Mesenchymal stem cell (in vitro differentiated cells and primary cell): Measurements from ENCODE around the gene ZNF200.

Source experiments
- DNase-seq: peaks from one replicate; pipeline ENCODE4 v3.0.0-alpha.2; 2013
- H2AFZ ChIP-seq: one replicate; pipeline ENCODE4 v1.6.1; 2013; ENCODE audit warnings: low read depth, mild to moderate bottlenecking, control low read depth, inconsistent platforms, low read length, moderate library complexity
- H2AK5ac ChIP-seq: 2 replicates; pipeline ENCODE4 v1.6.1; 2013; ENCODE audit warnings: low read length, moderate library complexity, mild to moderate bottlenecking, inconsistent platforms; ENCODE audit not compliant: severe bottlenecking
- H2BK120ac ChIP-seq: one replicate; pipeline ENCODE4 v1.6.1; 2013; ENCODE audit warnings: low read depth, mild to moderate bottlenecking, inconsistent platforms, low read length, moderate library complexity
- H2BK12ac ChIP-seq, 2 experiments: one replicate each; pipeline ENCODE4 v1.6.1; 2013; ENCODE audit warnings: inconsistent platforms in 2 of 2, low read length in 2 of 2, mild to moderate bottlenecking in 2 of 2, moderate library complexity in 2 of 2, control low read depth in 1 of 2
- H2BK15ac ChIP-seq: one replicate; pipeline ENCODE4 v1.6.1; 2013; ENCODE audit warnings: mild to moderate bottlenecking, low read depth, inconsistent platforms; ENCODE audit not compliant: poor library complexity, severe bottlenecking
- H2BK5ac ChIP-seq: 2 replicates; pipeline ENCODE4 v1.6.1; 2013; ENCODE audit warnings: low read depth, mild to moderate bottlenecking, low read length, control low read depth, inconsistent platforms; ENCODE audit not compliant: poor library complexity, severe bottlenecking
- H3K14ac ChIP-seq, 2 experiments: one replicate each; pipeline ENCODE4 v1.6.1; 2013; ENCODE audit warnings: inconsistent platforms in 2 of 2, low read length in 2 of 2, control low read depth in 1 of 2, mild to moderate bottlenecking in 1 of 2, moderate library complexity in 1 of 2
- H3K18ac ChIP-seq, 2 experiments: one replicate each; pipeline ENCODE4 v1.6.1; 2013; ENCODE audit warnings: inconsistent platforms in 2 of 2, low read length in 2 of 2, control low read depth in 1 of 2, low read depth in 1 of 2, mild to moderate bottlenecking in 1 of 2
- H3K23ac ChIP-seq, 2 experiments: one replicate each; pipeline ENCODE4 v1.6.1; 2013; ENCODE audit warnings: inconsistent platforms in 2 of 2, low read length in 2 of 2, mild to moderate bottlenecking in 2 of 2, moderate library complexity in 2 of 2, control low read depth in 1 of 2
- H3K27ac ChIP-seq: 2 replicates; pipeline ENCODE4 v1.5.1; 2013; ENCODE audit warnings: mild to moderate bottlenecking, moderate library complexity, low read length, control low read depth, inconsistent platforms; ENCODE audit not compliant: poor library complexity, severe bottlenecking
- H3K27me3 ChIP-seq, 2 experiments: 2 replicates each; pipeline versions ENCODE4 v1.6.1 to v1.7.0; 2013; ENCODE audit warnings: low read length in 2 of 2, mild to moderate bottlenecking in 2 of 2, moderate library complexity in 2 of 2, control low read depth in 1 of 2, inconsistent platforms in 1 of 2; ENCODE audit not compliant: control insufficient read depth in 1 of 2, insufficient read depth in 1 of 2
- H3K36me3 ChIP-seq, 2 experiments: 2 replicates each; pipeline versions ENCODE4 v1.6.1 to v1.7.0; 2013; ENCODE audit warnings: low read length in 2 of 2, control low read depth in 1 of 2, inconsistent platforms in 1 of 2, low read depth in 1 of 2, mild to moderate bottlenecking in 1 of 2; ENCODE audit not compliant: insufficient read depth in 2 of 2, control insufficient read depth in 1 of 2
- H3K4ac ChIP-seq, 2 experiments: one replicate each; pipeline ENCODE4 v1.6.1; 2013; ENCODE audit warnings: inconsistent platforms in 2 of 2, low read length in 2 of 2, mild to moderate bottlenecking in 2 of 2, moderate library complexity in 2 of 2, control low read depth in 1 of 2, low read depth in 1 of 2
- H3K4me1 ChIP-seq: 2 replicates; pipeline ENCODE4 v1.6.1; 2013; ENCODE audit warnings: low read depth, low read length, control low read depth; ENCODE audit not compliant: control insufficient read depth, insufficient read depth
- H3K4me2 ChIP-seq: 2 replicates; pipeline ENCODE4 v1.6.1; 2013; ENCODE audit warnings: low read length, mild to moderate bottlenecking, inconsistent platforms; ENCODE audit not compliant: poor library complexity, severe bottlenecking
- H3K4me3 ChIP-seq, 2 experiments: 2 replicates each; pipeline versions ENCODE4 v1.5.1 to v1.7.0; 2013; ENCODE audit warnings: low read length in 2 of 2, mild to moderate bottlenecking in 2 of 2, control low read depth in 1 of 2, low read depth in 1 of 2; ENCODE audit not compliant: insufficient read depth in 1 of 2
- H3K79me1 ChIP-seq: replicated peaks from 2 replicates; pipeline ENCODE4 v1.6.1; 2013; ENCODE audit warnings: mild to moderate bottlenecking, control low read depth, low read length, inconsistent platforms; ENCODE audit not compliant: poor library complexity, severe bottlenecking
- H3K9ac ChIP-seq: 2 replicates; pipeline ENCODE4 v1.7.0; 2013; ENCODE audit warnings: mild to moderate bottlenecking, low read length, moderate library complexity
- H3K9me3 ChIP-seq: 2 replicates; pipeline ENCODE4 v1.7.0; 2013; ENCODE audit warnings: mild to moderate bottlenecking, low read length; ENCODE audit not compliant: control insufficient read depth
- H4K8ac ChIP-seq: one replicate; pipeline ENCODE4 v1.6.1; 2013; ENCODE audit warnings: inconsistent platforms, mild to moderate bottlenecking, low read length, moderate library complexity
- H4K91ac ChIP-seq: one replicate; pipeline ENCODE4 v1.6.1; 2013; ENCODE audit warnings: mild to moderate bottlenecking, low read length, inconsistent platforms
- WGBS: methylation state at CpG from one replicate; pipeline ENCODE4 v1.1.7; 2013; ENCODE audit warnings: mixed read lengths; 5-methylcytosine and 5-hydroxymethylcytosine counted together

ZNF200 gene

GRCh38 chr16:3249451-3249850 is 14.5 kb upstream of the ZNF200 start:
- no peak overlapping the region for H3K4me2 ChIP-seq
- H3K23ac ChIP-seq: peak overlapping the region in 1 of 2 experiments; percentile 32
- H3K36me3 ChIP-seq: no peaks in the 10 kb centered on the region
- H3K4me3 ChIP-seq: peak overlapping the region in 1 of 2 experiments; percentile 14
- H2AK5ac ChIP-seq: no peak overlapping the region
- no peak overlapping the region for H4K8ac ChIP-seq
- no peak overlapping the region for H3K14ac ChIP-seq
- H2AFZ ChIP-seq: no peak overlapping the region
- no peaks in the 10 kb centered on the region for H3K4me1 ChIP-seq
- no peaks in the 10 kb centered on the region for H3K79me1 ChIP-seq
- no peak for DNase-seq
- H3K9me3 ChIP-seq: no peaks in the 10 kb centered on the region
- no peak overlapping the region for H3K27ac ChIP-seq
- WGBS: 75% methylated on average over 14 of the region's 14 CpGs
- no peak overlapping the region for H2BK120ac ChIP-seq
- no peak overlapping the region for H3K4ac ChIP-seq
- H3K27me3 ChIP-seq: peaks cover 15 to 34% of the 10 kb centered on the region in 2 experiments
- no peak overlapping the region for H3K9ac ChIP-seq
- no peak overlapping the region for H2BK15ac ChIP-seq
- no peak overlapping the region for H4K91ac ChIP-seq
- no peak overlapping the region for H2BK5ac ChIP-seq
- H2BK12ac ChIP-seq: no peak overlapping the region
- no peak overlapping the region for H3K18ac ChIP-seq

DNA sequence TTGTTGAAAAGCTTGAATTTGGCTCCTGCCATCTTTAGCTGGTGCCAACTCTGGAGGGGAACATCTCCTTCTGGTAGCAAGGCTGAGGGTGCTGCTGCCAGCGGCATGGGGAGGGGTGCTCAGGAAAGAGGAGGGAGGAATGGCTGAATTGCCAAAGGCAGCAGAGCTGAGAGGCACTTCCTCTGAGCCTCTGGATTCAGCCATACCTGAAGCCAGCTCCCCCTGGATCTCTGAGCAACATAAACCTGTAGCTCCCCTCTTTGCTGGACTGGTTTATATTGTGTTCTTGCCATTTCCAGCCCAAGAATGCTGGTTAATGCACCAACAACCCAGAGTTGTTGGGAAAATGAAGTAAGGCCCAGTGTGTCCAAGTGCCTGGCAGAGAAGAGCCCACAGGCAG is 14.1 kb upstream of the ZNF200 start:
- Histone ChIP-seq H3K4me2 (no peak overlapping the region), H2AK5ac (no peak overlapping the region), H3K79me1 (no peaks in the 10 kb centered on the region), H3K4ac (no peak overlapping the region), H2BK15ac (no peak overlapping the region), H2BK5ac (no peak overlapping the region), H3K4me1 (no peaks in the 10 kb centered on the region), H3K18ac (no peak overlapping the region), H3K9me3 (no peaks in the 10 kb centered on the region), H3K9ac (no peak overlapping the region), H4K8ac (no peak overlapping the region), H3K23ac (no peak overlapping the region), H3K27me3 (peaks cover 14 to 34% of the 10 kb centered on the region in 2 experiments), H2AFZ (no peak overlapping the region), H3K27ac (no peak overlapping the region), H3K14ac (no peak overlapping the region), H3K4me3 (no peak overlapping the region), H3K36me3 (no peaks in the 10 kb centered on the region), H4K91ac (no peak overlapping the region), H2BK12ac (no peak overlapping the region), H2BK120ac (no peak overlapping the region)
- no peak for DNase-seq
- 50% methylated on average over 1 of the region's 1 CpG for WGBS

DNA sequence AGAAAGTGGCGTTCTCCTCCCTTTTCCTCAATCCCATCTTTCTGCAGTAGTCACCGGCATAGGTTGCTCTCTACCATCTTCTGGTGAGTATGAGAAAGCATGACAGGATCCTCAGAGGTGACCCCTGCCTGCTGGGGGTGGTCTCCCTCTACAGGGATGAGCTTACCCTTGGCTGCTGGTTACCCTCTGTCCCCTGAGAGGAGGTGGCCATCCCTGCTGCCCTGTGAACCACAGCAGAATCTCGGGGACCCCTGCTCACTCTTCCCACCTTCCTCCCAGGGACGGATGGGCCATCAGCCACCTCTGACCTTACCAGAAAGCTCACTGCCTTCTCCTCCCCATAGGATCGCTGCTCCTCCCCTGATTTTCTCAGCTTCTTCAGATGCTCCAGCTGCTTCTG is 13.6 kb upstream of the ZNF200 start:
- H3K14ac ChIP-seq: no peak overlapping the region
- H2BK5ac ChIP-seq: no peak overlapping the region
- H3K18ac ChIP-seq: no peak overlapping the region
- no peaks in the 10 kb centered on the region for H3K36me3 ChIP-seq
- no peak overlapping the region for H3K9ac ChIP-seq
- no peak overlapping the region for H2BK12ac ChIP-seq
- no peak overlapping the region for H2AFZ ChIP-seq
- no peaks in the 10 kb centered on the region for H3K4me1 ChIP-seq
- no peak overlapping the region for H4K8ac ChIP-seq
- H4K91ac ChIP-seq: no peak overlapping the region
- H3K27me3 ChIP-seq: peaks cover 14 to 34% of the 10 kb centered on the region in 2 experiments
- H2BK120ac ChIP-seq: no peak overlapping the region
- no peak overlapping the region for H3K27ac ChIP-seq
- no peak overlapping the region for H3K4me3 ChIP-seq
- H3K4ac ChIP-seq: no peak overlapping the region
- H2AK5ac ChIP-seq: no peak overlapping the region
- no peak for DNase-seq
- H3K4me2 ChIP-seq: no peak overlapping the region
- H3K9me3 ChIP-seq: no peaks in the 10 kb centered on the region
- H3K23ac ChIP-seq: no peak overlapping the region
- no peak overlapping the region for H2BK15ac ChIP-seq
- 83% methylated on average over 5 of the region's 5 CpGs for whole genome bisulfite sequencing
- no peaks in the 10 kb centered on the region for H3K79me1 ChIP-seq

DNA sequence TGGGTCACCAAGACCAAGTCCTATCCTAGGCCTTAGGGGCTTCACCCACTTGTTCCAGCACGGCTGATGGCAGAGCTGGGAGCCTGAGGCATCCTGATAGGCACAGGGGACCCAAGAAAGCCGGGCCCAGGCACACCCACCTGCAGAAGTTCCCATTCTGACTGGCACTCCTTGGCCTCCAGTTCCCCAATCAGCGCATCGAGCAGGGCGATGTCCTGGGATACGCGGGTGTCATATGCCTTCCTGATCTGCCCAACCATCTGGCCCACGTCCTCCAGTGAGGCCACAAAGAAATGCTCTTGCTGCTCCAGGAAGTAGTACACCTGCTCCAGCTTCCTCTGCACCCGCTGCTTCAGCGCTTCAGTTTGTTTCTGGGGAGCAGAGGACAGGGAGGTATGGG is 11.9 kb upstream of the ZNF200 start:
- Histone ChIP-seq H2BK12ac (no peak overlapping the region), H2BK5ac (no peak overlapping the region), H3K4me1 (no peaks in the 10 kb centered on the region), H4K8ac (no peak overlapping the region), H3K79me1 (no peaks in the 10 kb centered on the region), H2BK120ac (no peak overlapping the region), H3K9ac (no peak overlapping the region), H3K14ac (no peak overlapping the region), H3K4me2 (no peak overlapping the region), H3K4me3 (no peak overlapping the region), H3K36me3 (no peaks in the 10 kb centered on the region), H3K27ac (no peak overlapping the region), H2AFZ (no peak overlapping the region), H3K18ac (no peak overlapping the region), H4K91ac (no peak overlapping the region), H3K4ac (no peak overlapping the region), H3K27me3 (peaks cover 14 to 29% of the 10 kb centered on the region in 2 experiments), H3K9me3 (no peaks in the 10 kb centered on the region), H3K23ac (no peak overlapping the region), H2BK15ac (no peak overlapping the region), H2AK5ac (no peak overlapping the region)
- DNase-seq: no peak
- 84% methylated on average over 10 of the region's 10 CpGs for WGBS
